CD14-positive monocyte (primary cell): ENCODE measurements around the gene PRSS23. TPM values are rescaled to one million over a fixed set of nuclear protein-coding genes. Genes with fewer than 3 reads are reported as not detected.
A peak's percentile ranks its signal among the peaks of the same experiment; 100 is the strongest.

Source experiments
- DNase-seq, 3 donors: peaks; one replicate each; pipeline ENCODE4 v3.0.0-alpha.2; 2011 to 2022
- H2AFZ ChIP-seq: 2 replicates; pipeline ENCODE4 v1.6.0; 2012; ENCODE audit warnings: mild to moderate bottlenecking, low read depth, low read length, inconsistent platforms; ENCODE audit not compliant: insufficient read depth, poor library complexity, severe bottlenecking
- H3K27ac ChIP-seq, 2 donors: 1 replicate in 1 of 2; 2 replicates in 1 of 2; pipeline ENCODE4 v1.5.1; 2012 to 2013; ENCODE audit warnings: low read length in 2 of 2, control low read depth in 1 of 2, inconsistent platforms in 1 of 2, low read depth in 1 of 2, mild to moderate bottlenecking in 1 of 2
- H3K27me3 ChIP-seq, 2 donors: one replicate each; pipeline versions ENCODE4 v1.6.0 to v1.6.1; 2011 to 2013; ENCODE audit warnings: low read length in 2 of 2; ENCODE audit not compliant: control insufficient read depth in 2 of 2, insufficient read depth in 2 of 2
- H3K36me3 ChIP-seq, 2 donors: replicated peaks in 1 of 2; 1 replicate in 1 of 2; 2 replicates in 1 of 2; pipeline versions ENCODE4 v1.5.1 to v1.6.1; 2012 to 2013; ENCODE audit warnings: low read length in 2 of 2, control low read depth in 1 of 2, inconsistent platforms in 1 of 2, mild to moderate bottlenecking in 1 of 2; ENCODE audit not compliant: insufficient read depth in 2 of 2, control insufficient read depth in 1 of 2
- H3K4me1 ChIP-seq, 2 donors: 1 replicate in 1 of 2; 2 replicates in 1 of 2; pipeline versions ENCODE4 v1.5.1 to v1.6.1; 2012 to 2013; ENCODE audit warnings: low read length in 2 of 2, control low read depth in 1 of 2, inconsistent platforms in 1 of 2, mild to moderate bottlenecking in 1 of 2, moderate library complexity in 1 of 2; ENCODE audit not compliant: insufficient read depth in 2 of 2, control insufficient read depth in 1 of 2
- H3K4me2 ChIP-seq: replicated peaks from 2 replicates; pipeline ENCODE3; 2012; ENCODE audit warnings: low read length, moderate library complexity, mild to moderate bottlenecking; ENCODE audit not compliant: poor library complexity, severe bottlenecking; ENCODE audit errors: extremely low read depth
- H3K4me3 ChIP-seq, 3 experiments: fragments of 200-600 bp in 1 of 3; sonication (generic) in 1 of 3; replicated peaks in 1 of 3; 1 replicate in 2 of 3; 2 replicates in 1 of 3; pipeline ENCODE4 v1.5.1; 2011 to 2013; ENCODE audit warnings: low read length in 3 of 3, mild to moderate bottlenecking in 3 of 3, control low read depth in 2 of 3, low read depth in 2 of 3, inconsistent platforms in 1 of 3, moderate library complexity in 1 of 3
- H3K79me2 ChIP-seq: 2 replicates; pipeline ENCODE4 v1.6.0; 2012; ENCODE audit warnings: mild to moderate bottlenecking, control low read depth, inconsistent platforms, low read length, moderate library complexity; ENCODE audit not compliant: insufficient read depth
- H3K9ac ChIP-seq: 2 replicates; pipeline ENCODE4 v1.6.0; 2017; ENCODE audit warnings: low read length, mild to moderate bottlenecking; ENCODE audit not compliant: insufficient read depth, poor library complexity, severe bottlenecking
- H3K9me3 ChIP-seq, 2 donors: replicated peaks in 1 of 2; 1 replicate in 1 of 2; 2 replicates in 1 of 2; pipeline versions ENCODE4 v1.5.1 to v1.6.1; 2012 to 2013; ENCODE audit warnings: low read length in 2 of 2, control low read depth in 1 of 2; ENCODE audit not compliant: control insufficient read depth in 1 of 2, insufficient read depth in 1 of 2
- H4K20me1 ChIP-seq: 2 replicates; pipeline ENCODE4 v1.6.0; 2012; ENCODE audit warnings: mild to moderate bottlenecking, low read length, control low read depth, moderate library complexity; ENCODE audit not compliant: insufficient read depth
- H3K27ac Mint-ChIP-seq, 7 donors: one replicate each; pipeline ENCODE4 v1.8.0; 2020; ENCODE audit warnings: mild to moderate bottlenecking in 7 of 7, mixed read lengths in 7 of 7, moderate library complexity in 6 of 7, inconsistent platforms in 2 of 7
- H3K27me3 Mint-ChIP-seq, 3 donors: one replicate each; pipeline ENCODE4 v1.8.0; 2021 to 2022; ENCODE audit warnings: low read depth in 3 of 3, mild to moderate bottlenecking in 3 of 3, mixed read lengths in 3 of 3, moderate library complexity in 3 of 3, inconsistent platforms in 1 of 3
- H3K36me3 Mint-ChIP-seq, 2 donors: one replicate each; pipeline ENCODE4 v1.8.0; 2020; ENCODE audit warnings: mixed read lengths in 2 of 2, inconsistent platforms in 1 of 2, mild to moderate bottlenecking in 1 of 2
- H3K4me1 Mint-ChIP-seq: one replicate; pipeline ENCODE4 v1.8.0; 2020; ENCODE audit warnings: mild to moderate bottlenecking, mixed read lengths
- H3K4me3 Mint-ChIP-seq, 2 donors: one replicate each; pipeline ENCODE4 v1.8.0; 2020; ENCODE audit warnings: mild to moderate bottlenecking in 2 of 2, mixed read lengths in 2 of 2, moderate library complexity in 1 of 2
- H3K9me3 Mint-ChIP-seq, 7 donors: one replicate each; pipeline ENCODE4 v1.8.0; 2020 to 2022; ENCODE audit warnings: mixed read lengths in 7 of 7, mild to moderate bottlenecking in 6 of 7, moderate library complexity in 6 of 7, inconsistent platforms in 2 of 7
- CTCF ChIP-seq: fragments of 200-600 bp; IDR thresholded peaks from one replicate; pipeline ENCODE4 v1.8.0; 2022; ENCODE audit warnings: antibody characterized with exemption, mild to moderate bottlenecking
- WGBS: methylation state at CpG from one replicate; pipeline ENCODE4 v1.1.5; 2013; ENCODE audit warnings: missing lambda C conversion rate; ENCODE audit not compliant: insufficient coverage; 5-methylcytosine and 5-hydroxymethylcytosine counted together
- intact Hi-C, 2 donors: fragments of 100-400 bp; cut with micrococcal nuclease; formaldehyde crosslinking; loops; one replicate each; pipeline versions ENCODE4 v1.15.0 to v1.15.1; 2023
- polyA plus RNA-seq, 3 donors: library from polyadenylated mRNA; depleted of rRNA in 1 of 3; unstranded in 2 of 3; stranded (reverse) in 1 of 3; fragments of 300-500 nt in 2 of 3; fragments of >200 nt in 1 of 3; fragmentation: Illumina TruSeq in 2 of 3; gene quantifications; 1 replicate in 2 of 3; 2 replicates in 1 of 3; pipeline ENCODE4 v1.2.3, GENCODE V29; 2012 to 2021

PRSS23 gene
- polyA plus RNA-seq, 3 donors: 0.08 to 0.19 TPM; not detected in 1

- H3K79me2 ChIP-seq: no peaks in the 10 kb centered on the region
- H2AFZ ChIP-seq: no peak overlapping the region
- H3K4me2 ChIP-seq: no peak overlapping the region
- H3K36me3 ChIP-seq: no peaks in the 10 kb centered on the region
- peaks cover 0 to 6% of the 10 kb centered on the region in 2 donors for H3K9me3 ChIP-seq
- no peaks in the 10 kb centered on the region for H4K20me1 ChIP-seq
- peaks cover 26 to 30% of the 10 kb centered on the region in 2 donors for H3K27me3 ChIP-seq
- H3K4me1 ChIP-seq: peaks cover 0 to 6% of the 10 kb centered on the region in 2 donors
- H3K27ac ChIP-seq: no peak overlapping the region
- Mint-ChIP-seq H3K4me1 (peaks cover 11% of the 10 kb centered on the region), H3K36me3 (no peaks in the 10 kb centered on the region), H3K4me3 (no peak overlapping the region), H3K9me3 (peaks cover 0 to 2% (median 0%) of the 10 kb centered on the region in 7 donors), H3K27ac (peak overlapping the region in 3 of 7 donors; percentile 10 to 42 (median 17)), H3K27me3 (peaks cover 14 to 31% (median 29%) of the 10 kb centered on the region in 3 donors)
- no peak for TF ChIP-seq CTCF
- no CpG with 5 or more reads among the region's 2 CpGs for WGBS
- DNase-seq: peak in 1 of 3 donors; percentile 46
- no peak overlapping the region for H3K9ac ChIP-seq
- H3K4me3 ChIP-seq: no peak overlapping the region
- intact Hi-C loops: loop anchor here in 1 of 2 donors (10.0 kb wide), 1 partner anchor 131 kb away; the partner anchor contains the start of gene ME3
Measured at GRCh38 chr11:86805873-86806310, 5.5 kb downstream of the PRSS23 start.

GRCh38 chr11:86806903-86807302, 6.6 kb downstream of the PRSS23 start:
- DNase-seq: no peak
- Histone ChIP-seq H3K36me3 (no peaks in the 10 kb centered on the region), H2AFZ (no peak overlapping the region), H3K9me3 (no peaks in the 10 kb centered on the region), H3K79me2 (no peaks in the 10 kb centered on the region), H3K4me2 (no peak overlapping the region), H4K20me1 (no peaks in the 10 kb centered on the region), H3K4me1 (peaks cover 0 to 6% of the 10 kb centered on the region in 2 donors), H3K4me3 (no peak overlapping the region), H3K27ac (no peak overlapping the region), H3K27me3 (peaks cover 16 to 20% of the 10 kb centered on the region in 2 donors), H3K9ac (no peak overlapping the region)
- TF ChIP-seq CTCF: no peak
- H3K27ac Mint-ChIP-seq: no peak overlapping the region
- peaks cover 9% of the 10 kb centered on the region for H3K4me1 Mint-ChIP-seq
- peaks cover 4 to 21% (median 19%) of the 10 kb centered on the region in 3 donors for H3K27me3 Mint-ChIP-seq
- intact Hi-C loops: loop anchor here in 1 of 2 donors (10.0 kb wide), 1 partner anchor 132 kb away; the partner anchor contains the start of gene ME3
- no peaks in the 10 kb centered on the region for H3K36me3 Mint-ChIP-seq
- H3K4me3 Mint-ChIP-seq: no peak overlapping the region
- no CpG with 5 or more reads among the region's 3 CpGs for WGBS
- no peaks in the 10 kb centered on the region for H3K9me3 Mint-ChIP-seq
